IMR-90 (cell line): ENCODE results near the gene GPSM1.

Experiments used
- CEBPB ChIP-seq: IDR thresholded peaks from 2 replicates; pipeline ENCODE4 v1.6.1; 2012; ENCODE audit warnings: low read depth, low read length, improper control_type of control experiment
- ELK1 ChIP-seq: fragments of 150-350 bp; IDR thresholded peaks from 2 replicates; pipeline ENCODE4 v1.6.1; 2016; ENCODE audit warnings: low read depth, mild to moderate bottlenecking, low read length, moderate library complexity, borderline replicate concordance
- FOS ChIP-seq: fragments of 150-350 bp; IDR thresholded peaks from 2 replicates; pipeline ENCODE4 v1.6.1; 2016; ENCODE audit warnings: low read depth, low read length
- MAFK ChIP-seq: IDR thresholded peaks from 2 replicates; pipeline ENCODE4 v1.6.1; 2012; ENCODE audit warnings: low read depth, low read length, improper control_type of control experiment
- MAZ ChIP-seq: IDR thresholded peaks from 2 replicates; pipeline ENCODE4 v1.6.1; 2012; ENCODE audit warnings: low read depth, mild to moderate bottlenecking, low read length, improper control_type of control experiment, moderate library complexity, borderline replicate concordance
- NFE2L2 ChIP-seq: fragments of 150-350 bp; IDR thresholded peaks from 2 replicates; pipeline ENCODE4 v1.6.1; 2016; ENCODE audit warnings: low read depth, mild to moderate bottlenecking, low read length
- POLR2A ChIP-seq: IDR thresholded peaks from 2 replicates; pipeline ENCODE4 v1.6.1; 2012; ENCODE audit warnings: mild to moderate bottlenecking, low read depth, low read length
- RAD21 ChIP-seq: IDR thresholded peaks from 2 replicates; pipeline ENCODE4 v1.6.1; 2012; ENCODE audit warnings: low read length, improper control_type of control experiment
- RCOR1 ChIP-seq: IDR thresholded peaks from 2 replicates; pipeline ENCODE4 v1.6.1; 2012; ENCODE audit warnings: mild to moderate bottlenecking, low read length, improper control_type of control experiment; ENCODE audit not compliant: insufficient replicate concordance
- RFX5 ChIP-seq: IDR thresholded peaks from 2 replicates; pipeline ENCODE4 v1.8.0; 2012; ENCODE audit warnings: low read depth, mild to moderate bottlenecking, low read length, moderate library complexity
- SMC3 ChIP-seq: fragments of 150-350 bp; IDR thresholded peaks from 2 replicates; pipeline ENCODE4 v1.6.1; 2016; ENCODE audit warnings: low read depth, mild to moderate bottlenecking, antibody characterized with exemption, low read length, moderate library complexity
- TF ChIP-seq, protein P1 (sequence below): conservative IDR thresholded peaks from 2 replicates; pipeline ENCODE4 v1.5.1; 2012; ENCODE audit warnings: mild to moderate bottlenecking, low read depth, low read length, improper control_type of control experiment
- TF ChIP-seq, protein P2 (sequence below): fragments of 150-350 bp; IDR thresholded peaks from 2 replicates; pipeline ENCODE4 v1.6.1; 2017; ENCODE audit warnings: mild to moderate bottlenecking, antibody characterized with exemption, low read length, low read depth

DNA sequence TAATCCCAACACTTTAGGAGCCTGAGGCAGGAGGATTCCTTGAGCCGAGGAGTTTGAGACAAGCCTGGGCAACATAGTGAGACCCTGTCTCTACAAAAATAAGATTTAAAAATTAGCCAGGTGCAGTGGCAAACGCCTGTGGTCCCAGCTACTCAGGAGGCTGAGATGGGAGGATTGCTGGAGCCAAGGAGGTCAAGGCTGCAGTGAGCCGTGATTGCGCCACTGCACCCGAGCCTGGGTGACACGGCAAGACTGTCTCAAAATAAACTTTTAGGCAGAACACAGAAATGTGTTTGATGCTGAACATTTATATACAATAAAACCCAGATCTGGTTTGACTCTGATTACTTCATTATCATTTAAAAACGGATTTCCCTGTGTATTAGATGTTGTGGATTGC, 78.1 kb downstream of the GPSM1 start:
- TF ChIP-seq POLR2A (no peak), MAFK (no peak), RFX5 (no peak), MAZ (no peak), RCOR1 (no peak), RAD21 (no peak), FOS (no peak), CEBPB (no peak), ELK1 (no peak), NFE2L2 (no peak), SMC3 (no peak)
- TF ChIP-seq, protein P1, sequence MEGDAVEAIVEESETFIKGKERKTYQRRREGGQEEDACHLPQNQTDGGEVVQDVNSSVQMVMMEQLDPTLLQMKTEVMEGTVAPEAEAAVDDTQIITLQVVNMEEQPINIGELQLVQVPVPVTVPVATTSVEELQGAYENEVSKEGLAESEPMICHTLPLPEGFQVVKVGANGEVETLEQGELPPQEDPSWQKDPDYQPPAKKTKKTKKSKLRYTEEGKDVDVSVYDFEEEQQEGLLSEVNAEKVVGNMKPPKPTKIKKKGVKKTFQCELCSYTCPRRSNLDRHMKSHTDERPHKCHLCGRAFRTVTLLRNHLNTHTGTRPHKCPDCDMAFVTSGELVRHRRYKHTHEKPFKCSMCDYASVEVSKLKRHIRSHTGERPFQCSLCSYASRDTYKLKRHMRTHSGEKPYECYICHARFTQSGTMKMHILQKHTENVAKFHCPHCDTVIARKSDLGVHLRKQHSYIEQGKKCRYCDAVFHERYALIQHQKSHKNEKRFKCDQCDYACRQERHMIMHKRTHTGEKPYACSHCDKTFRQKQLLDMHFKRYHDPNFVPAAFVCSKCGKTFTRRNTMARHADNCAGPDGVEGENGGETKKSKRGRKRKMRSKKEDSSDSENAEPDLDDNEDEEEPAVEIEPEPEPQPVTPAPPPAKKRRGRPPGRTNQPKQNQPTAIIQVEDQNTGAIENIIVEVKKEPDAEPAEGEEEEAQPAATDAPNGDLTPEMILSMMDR = no peak
- TF ChIP-seq, protein P2, sequence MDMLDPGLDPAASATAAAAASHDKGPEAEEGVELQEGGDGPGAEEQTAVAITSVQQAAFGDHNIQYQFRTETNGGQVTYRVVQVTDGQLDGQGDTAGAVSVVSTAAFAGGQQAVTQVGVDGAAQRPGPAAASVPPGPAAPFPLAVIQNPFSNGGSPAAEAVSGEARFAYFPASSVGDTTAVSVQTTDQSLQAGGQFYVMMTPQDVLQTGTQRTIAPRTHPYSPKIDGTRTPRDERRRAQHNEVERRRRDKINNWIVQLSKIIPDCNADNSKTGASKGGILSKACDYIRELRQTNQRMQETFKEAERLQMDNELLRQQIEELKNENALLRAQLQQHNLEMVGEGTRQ = no peak
